Lower lobe of right lung (tissue), 2 donors: ENCODE data around the gene CPNE5. TPM values are rescaled to one million over a fixed set of nuclear protein-coding genes. Genes with fewer than 3 reads are reported as not detected.

Source experiments
- ATAC-seq, 2 donors: fragments of 200-7000 bp; cut with Tn5 transposase; one replicate each; pipeline ENCODE4 v1.9.1; 2020 to 2022; ENCODE audit warnings: mild to moderate bottlenecking in 2 of 2, moderate library complexity in 2 of 2
- DNase-seq: peaks from one replicate; pipeline ENCODE4 v3.0.0-alpha.2; 2020
- H3K27ac ChIP-seq: fragments of 200-600 bp; one replicate; pipeline ENCODE4 v1.8.0; 2022
- H3K27me3 ChIP-seq: fragments of 200-600 bp; one replicate; pipeline ENCODE4 v1.8.0; 2022; ENCODE audit warnings: low read depth
- H3K36me3 ChIP-seq: fragments of 200-600 bp; one replicate; pipeline ENCODE4 v1.8.0; 2022; ENCODE audit warnings: mild to moderate bottlenecking
- H3K4me1 ChIP-seq: fragments of 200-600 bp; one replicate; pipeline ENCODE4 v1.8.0; 2022
- H3K4me3 ChIP-seq: fragments of 200-600 bp; one replicate; pipeline ENCODE4 v1.8.0; 2022; ENCODE audit warnings: mild to moderate bottlenecking
- H3K9me3 ChIP-seq: fragments of 200-600 bp; one replicate; pipeline ENCODE4 v1.8.0; 2022
- intact Hi-C: fragments of 100-400 bp; cut with DNase I; formaldehyde crosslinking; loops from one replicate; pipeline ENCODE4 v1.11.0; 2022
- total RNA-seq: library from RNA; stranded (reverse); fragmentation: NEBNext Ultra II Directional; extraction: Animal tissue kit (Norgen Biotek cat#: 25700); gene quantifications from one replicate; pipeline ENCODE4 v1.2.1, GENCODE V29; 2021
- TF ChIP-seq, protein P1 (sequence below): fragments of 200-600 bp; IDR thresholded peaks from one replicate; pipeline ENCODE4 v1.8.0; 2022; ENCODE audit warnings: antibody characterized with exemption, mild to moderate bottlenecking
- donor health status: DM: no; HTN: yes; CAD: no; lungs with severe emphysema.

The CPNE5 gene
- total RNA-seq, 1 donor from 2014 or later, result 2.4 TPM

- no peak for ATAC-seq
Measured at GRCh38 chr6:36762123-36762522, 77.1 kb downstream of the CPNE5 start.

GRCh38 chr6:36760685-36761435 is 78.4 kb downstream of the CPNE5 start:
- DNase-seq (no peak), ATAC-seq (no peak)
- Histone ChIP-seq H3K9me3 (no peaks in the 10 kb centered on the region), H3K4me3 (no peak overlapping the region), H3K4me1 (peaks cover 24% of the 10 kb centered on the region), H3K27ac (no peak overlapping the region), H3K36me3 (no peaks in the 10 kb centered on the region), H3K27me3 (no peaks in the 10 kb centered on the region)
- TF ChIP-seq, protein P1, sequence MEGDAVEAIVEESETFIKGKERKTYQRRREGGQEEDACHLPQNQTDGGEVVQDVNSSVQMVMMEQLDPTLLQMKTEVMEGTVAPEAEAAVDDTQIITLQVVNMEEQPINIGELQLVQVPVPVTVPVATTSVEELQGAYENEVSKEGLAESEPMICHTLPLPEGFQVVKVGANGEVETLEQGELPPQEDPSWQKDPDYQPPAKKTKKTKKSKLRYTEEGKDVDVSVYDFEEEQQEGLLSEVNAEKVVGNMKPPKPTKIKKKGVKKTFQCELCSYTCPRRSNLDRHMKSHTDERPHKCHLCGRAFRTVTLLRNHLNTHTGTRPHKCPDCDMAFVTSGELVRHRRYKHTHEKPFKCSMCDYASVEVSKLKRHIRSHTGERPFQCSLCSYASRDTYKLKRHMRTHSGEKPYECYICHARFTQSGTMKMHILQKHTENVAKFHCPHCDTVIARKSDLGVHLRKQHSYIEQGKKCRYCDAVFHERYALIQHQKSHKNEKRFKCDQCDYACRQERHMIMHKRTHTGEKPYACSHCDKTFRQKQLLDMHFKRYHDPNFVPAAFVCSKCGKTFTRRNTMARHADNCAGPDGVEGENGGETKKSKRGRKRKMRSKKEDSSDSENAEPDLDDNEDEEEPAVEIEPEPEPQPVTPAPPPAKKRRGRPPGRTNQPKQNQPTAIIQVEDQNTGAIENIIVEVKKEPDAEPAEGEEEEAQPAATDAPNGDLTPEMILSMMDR, result no peak
- intact Hi-C loops, result no loop called here

More at GRCh38 chr6:36762123-36762522, 77.1 kb downstream of the CPNE5 start:
- TF ChIP-seq, protein P1, result no peak
- H3K9me3 ChIP-seq, result no peaks in the 10 kb centered on the region
- no peaks in the 10 kb centered on the region for H3K27me3 ChIP-seq
- intact Hi-C loops, result no loop called here
- no peaks in the 10 kb centered on the region for H3K36me3 ChIP-seq
- H3K4me1 ChIP-seq, result peaks cover 19% of the 10 kb centered on the region
- no peak overlapping the region for H3K27ac ChIP-seq
- no peak for DNase-seq
- no peak overlapping the region for H3K4me3 ChIP-seq

- Histone ChIP-seq H3K27ac (no peak overlapping the region), H3K9me3 (no peaks in the 10 kb centered on the region), H3K36me3 (no peaks in the 10 kb centered on the region), H3K27me3 (no peaks in the 10 kb centered on the region), H3K4me3 (no peak overlapping the region), H3K4me1 (peaks cover 28% of the 10 kb centered on the region)
- peak; percentile 92 to 93 for ATAC-seq
- TF ChIP-seq, protein P1, result peak; percentile 96
- DNase-seq, result peak; percentile 89
- intact Hi-C loops, result loop anchor here (10.0 kb wide), 1 partner anchor 134 kb away; no protein-coding TSS in a partner anchor
Measured at GRCh38 chr6:36759148-36759759, 80.0 kb downstream of the CPNE5 start.

DNA sequence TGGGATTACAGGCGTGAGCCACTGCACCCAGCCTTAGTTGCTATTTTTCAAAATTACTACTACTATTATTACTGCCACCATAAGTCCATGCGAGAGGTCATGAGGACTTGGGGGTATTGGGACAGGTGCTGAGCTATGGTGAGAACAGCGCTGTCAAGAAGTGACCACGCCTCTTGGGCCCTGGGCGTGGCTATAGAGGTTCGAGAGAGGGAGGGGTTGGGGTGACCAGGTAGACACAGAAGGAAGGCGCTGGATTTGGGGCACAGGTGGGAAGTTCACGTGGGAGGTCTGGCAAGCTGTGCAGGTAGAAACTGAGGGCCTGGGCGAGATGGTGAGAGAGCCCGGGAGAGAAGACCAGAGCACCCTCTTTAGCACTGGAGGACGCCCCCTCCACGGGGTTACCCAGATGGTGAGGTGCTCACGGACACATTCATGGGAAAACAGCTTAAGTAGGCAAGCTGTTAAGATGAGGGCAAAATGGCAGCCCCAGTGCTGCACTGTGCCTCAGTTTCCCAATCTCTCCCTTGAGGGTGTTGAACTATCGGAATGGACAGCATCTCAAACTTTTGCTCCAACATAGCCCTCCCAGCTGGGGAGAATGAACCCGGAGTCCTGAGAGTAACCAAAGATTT is 80.6 kb downstream of the CPNE5 start:
- Histone ChIP-seq H3K36me3 (no peaks in the 10 kb centered on the region), H3K27ac (no peak overlapping the region), H3K9me3 (no peaks in the 10 kb centered on the region), H3K4me3 (no peak overlapping the region), H3K4me1 (peaks cover 28% of the 10 kb centered on the region), H3K27me3 (no peaks in the 10 kb centered on the region)
- TF ChIP-seq, protein P1, result no peak
- intact Hi-C loops, result loop anchor here (10.0 kb wide), 1 partner anchor 134 kb away; no protein-coding TSS in a partner anchor
- DNase-seq, result no peak
- peak; percentile 30 to 31 for ATAC-seq

- intact Hi-C loops, result loop anchor here (10.0 kb wide), 1 partner anchor 133 kb away; no protein-coding TSS in a partner anchor
- Histone ChIP-seq H3K4me3 (no peak overlapping the region), H3K9me3 (no peaks in the 10 kb centered on the region), H3K36me3 (no peaks in the 10 kb centered on the region), H3K27ac (no peak overlapping the region), H3K4me1 (peaks cover 28% of the 10 kb centered on the region), H3K27me3 (no peaks in the 10 kb centered on the region)
- TF ChIP-seq, protein P1, result no peak
- ATAC-seq (no peak), DNase-seq (no peak)
Measured at GRCh38 chr6:36757943-36758508, 81.2 kb downstream of the CPNE5 start.
